ENCODE results near the gene FBXW11.
A peak's percentile ranks its signal among the peaks of the same experiment; 100 is the strongest.

The FBXW11 gene

DNA sequence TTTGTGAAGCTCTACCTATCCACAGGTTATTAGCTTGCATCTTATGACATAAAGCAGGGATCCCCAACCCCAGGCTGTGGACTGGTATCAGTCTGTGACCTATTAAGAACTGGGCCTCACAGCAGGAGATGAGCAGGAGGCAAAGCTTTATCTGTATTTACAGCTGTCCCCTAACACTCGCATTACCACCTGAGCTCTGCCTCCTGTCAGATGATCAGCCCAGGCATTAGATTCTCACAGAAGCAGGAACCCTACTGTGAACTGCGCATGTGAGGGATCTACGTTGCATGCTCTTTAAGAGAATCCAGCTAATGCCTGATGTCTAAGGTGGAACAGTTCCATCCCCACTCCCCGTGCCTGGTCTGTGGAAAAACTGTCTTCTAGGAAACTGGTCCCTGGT, 19.7 kb downstream of the FBXW11 start:
- Mint-ChIP-seq H3K9me3 (peaks cover under 1% of the 10 kb centered on the region), H3K27me3 (ENCODE audit: low read depth, poor library complexity) (no peaks in the 10 kb centered on the region), H3K27ac (peak overlapping the region; percentile 79), H3K4me1 (peaks cover 17% of the 10 kb centered on the region), H3K4me3 (no peak overlapping the region), H3K36me3 (ENCODE audit: low read depth) (peaks cover 58% of the 10 kb centered on the region)
- no peak for TF ChIP-seq CTCF (IDR thresholded peaks at IDR 0.05)
- DNase-seq: no peak

DNA sequence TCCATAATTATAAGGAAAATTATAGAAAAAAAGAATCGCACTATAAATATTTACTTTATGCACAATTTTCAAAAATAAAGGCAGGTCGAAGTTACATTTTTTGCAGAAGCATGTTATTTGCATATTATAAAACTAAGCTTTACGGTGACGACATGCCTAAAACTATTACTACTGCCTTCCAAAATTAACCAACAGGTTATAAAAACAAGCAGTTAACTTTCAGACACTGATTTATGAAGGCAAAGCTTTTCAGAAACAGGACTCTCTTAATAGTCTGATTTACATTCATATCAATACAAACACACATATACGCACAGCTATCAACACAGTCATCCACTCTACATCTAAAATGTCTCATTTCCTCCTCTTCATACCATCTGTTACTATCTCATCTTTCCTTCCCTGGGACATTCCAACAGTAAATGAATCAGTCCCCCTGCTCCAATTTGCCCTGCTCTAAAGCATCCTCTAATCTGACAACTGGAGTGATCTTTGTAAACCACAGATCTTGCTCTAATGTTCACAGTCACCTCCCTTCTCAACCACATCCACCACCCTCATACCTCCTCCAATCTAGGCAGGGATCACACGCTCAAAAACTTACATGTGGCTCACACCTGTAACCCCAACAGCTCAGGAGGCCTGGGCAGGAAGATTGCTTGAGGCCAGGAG, 21.6 kb downstream of the FBXW11 start:
- Mint-ChIP-seq H3K27me3 (ENCODE audit: low read depth, poor library complexity) (no peaks in the 10 kb centered on the region), H3K27ac (no peak overlapping the region), H3K4me3 (no peak overlapping the region), H3K9me3 (peaks cover 17% of the 10 kb centered on the region), H3K4me1 (peaks cover 17% of the 10 kb centered on the region), H3K36me3 (ENCODE audit: low read depth) (peaks cover 61% of the 10 kb centered on the region)
- DNase-seq: no peak
- no peak for TF ChIP-seq CTCF (IDR thresholded peaks at IDR 0.05)

DNA sequence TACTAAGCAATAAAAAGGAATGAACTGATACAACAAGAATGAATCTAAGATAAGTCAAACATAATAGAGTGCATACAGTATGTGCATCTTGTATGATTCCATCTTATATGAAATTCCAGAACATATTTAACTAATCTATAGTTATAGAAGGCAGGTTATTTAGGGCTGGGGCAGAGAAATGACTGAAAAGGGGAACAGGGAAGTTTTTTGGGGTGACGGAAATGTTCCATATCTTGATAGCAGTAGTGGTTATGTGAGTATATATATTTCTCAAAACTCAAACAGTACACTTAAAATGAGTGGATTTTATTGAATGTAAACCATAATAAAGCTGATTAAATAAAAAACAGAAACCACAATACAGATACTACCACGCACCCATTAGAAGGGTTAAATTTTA, 24.6 kb downstream of the FBXW11 start:
- Mint-ChIP-seq H3K9me3 (peaks cover 39% of the 10 kb centered on the region), H3K36me3 (ENCODE audit: low read depth) (peaks cover 65% of the 10 kb centered on the region), H3K27ac (no peak overlapping the region), H3K4me3 (no peak overlapping the region), H3K27me3 (ENCODE audit: low read depth, poor library complexity) (no peaks in the 10 kb centered on the region), H3K4me1 (peaks cover 29% of the 10 kb centered on the region)
- no peak for TF ChIP-seq CTCF (IDR thresholded peaks at IDR 0.05)
- DNase-seq: no peak

DNA sequence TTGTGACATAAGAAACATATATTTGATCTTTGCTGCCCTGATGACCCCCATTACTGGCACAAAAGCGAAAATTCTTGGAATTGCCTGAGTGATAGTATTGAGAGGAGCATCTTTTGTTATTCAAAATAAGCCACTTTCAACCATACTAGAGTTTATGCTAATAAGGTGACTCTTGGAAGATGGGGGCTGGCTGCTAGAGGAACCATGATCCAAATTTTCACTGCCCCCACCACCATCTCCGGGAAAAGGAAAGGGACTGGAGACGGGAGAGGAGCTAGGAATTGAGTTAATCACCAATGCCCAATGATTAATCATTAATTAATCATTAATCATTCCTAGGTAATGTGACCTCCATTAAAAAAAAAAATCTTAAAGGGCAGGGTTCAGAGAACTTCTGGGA, 25.6 kb downstream of the FBXW11 start:
- no peak for TF ChIP-seq CTCF (IDR thresholded peaks at IDR 0.05)
- no peak for DNase-seq
- Mint-ChIP-seq H3K27me3 (ENCODE audit: low read depth, poor library complexity) (no peaks in the 10 kb centered on the region), H3K4me1 (peaks cover 38% of the 10 kb centered on the region), H3K27ac (no peak overlapping the region), H3K9me3 (peaks cover 39% of the 10 kb centered on the region), H3K36me3 (ENCODE audit: low read depth) (peaks cover 64% of the 10 kb centered on the region), H3K4me3 (no peak overlapping the region)

- peaks cover 39% of the 10 kb centered on the region for H3K9me3 Mint-ChIP-seq
- DNase-seq: no peak
- no peaks in the 10 kb centered on the region for H3K27me3 Mint-ChIP-seq (ENCODE audit: low read depth, poor library complexity)
- H3K36me3 Mint-ChIP-seq (ENCODE audit: low read depth): peaks cover 69% of the 10 kb centered on the region
- no peak overlapping the region for H3K4me3 Mint-ChIP-seq
- H3K27ac Mint-ChIP-seq: no peak overlapping the region
- peaks cover 43% of the 10 kb centered on the region for H3K4me1 Mint-ChIP-seq
- no peak for TF ChIP-seq CTCF (IDR thresholded peaks at IDR 0.05)
These were observed 26.8 kb downstream of the FBXW11 start for GRCh38 chr5:171979606-171980005.

GRCh38 chr5:171978519-171978918, 27.9 kb downstream of the FBXW11 start:
- Mint-ChIP-seq H3K4me1 (peaks cover 43% of the 10 kb centered on the region), H3K27ac (peak overlapping the region; percentile 71), H3K4me3 (peak overlapping the region; percentile 65), H3K9me3 (peaks cover 39% of the 10 kb centered on the region), H3K36me3 (ENCODE audit: low read depth) (peaks cover 70% of the 10 kb centered on the region), H3K27me3 (ENCODE audit: low read depth, poor library complexity) (no peaks in the 10 kb centered on the region)
- no peak for DNase-seq
- no peak for TF ChIP-seq CTCF (IDR thresholded peaks at IDR 0.05)
